Brain microvascular endothelial cell (primary cell): Measurements from ENCODE around the gene DHX16.
A peak's percentile ranks its signal among the peaks of the same experiment; 100 is the strongest.
"Not testable (repeated sequence)": the region's sequence is repeated elsewhere in the genome, so short reads cannot be mapped to it uniquely, and the experiment has no call there.

Experiments
- DNase-seq: peaks from one replicate; pipeline ENCODE4 v3.0.0-alpha.2; 2020
- H3K27ac ChIP-seq: fragments of 250-450 bp; sonication (Bioruptor Pico); 2 replicates; pipeline ENCODE4 v1.5.1; 2020; ENCODE audit warnings: mild to moderate bottlenecking, moderate library complexity
- H3K27me3 ChIP-seq: fragments of 250-450 bp; sonication (Bioruptor Pico); replicated peaks from 2 replicates; pipeline ENCODE4 v1.5.1; 2020; ENCODE audit warnings: mild to moderate bottlenecking
- H3K36me3 ChIP-seq: fragments of 250-450 bp; sonication (Bioruptor Pico); replicated peaks from 2 replicates; pipeline ENCODE4 v1.5.1; 2020; ENCODE audit warnings: mild to moderate bottlenecking
- H3K4me3 ChIP-seq: 2 replicates; pipeline ENCODE4 v1.5.1; 2011; ENCODE audit warnings: low read depth, mild to moderate bottlenecking, control low read depth, low read length, moderate library complexity
- CTCF ChIP-seq: IDR thresholded peaks from 2 replicates; pipeline ENCODE4 v1.5.1; 2011; ENCODE audit warnings: low read depth, mild to moderate bottlenecking, moderate library complexity, low read length, control low read depth, inconsistent platforms; ENCODE audit errors: missing control alignments
- in situ Hi-C: cut with HindIII; loops from 2 replicates; pipeline ENCODE4 v1.10.0; 2017; ENCODE audit warnings: low sequenced_read_pairs, low pct_ligation_motif_present

DHX16 gene

DNA sequence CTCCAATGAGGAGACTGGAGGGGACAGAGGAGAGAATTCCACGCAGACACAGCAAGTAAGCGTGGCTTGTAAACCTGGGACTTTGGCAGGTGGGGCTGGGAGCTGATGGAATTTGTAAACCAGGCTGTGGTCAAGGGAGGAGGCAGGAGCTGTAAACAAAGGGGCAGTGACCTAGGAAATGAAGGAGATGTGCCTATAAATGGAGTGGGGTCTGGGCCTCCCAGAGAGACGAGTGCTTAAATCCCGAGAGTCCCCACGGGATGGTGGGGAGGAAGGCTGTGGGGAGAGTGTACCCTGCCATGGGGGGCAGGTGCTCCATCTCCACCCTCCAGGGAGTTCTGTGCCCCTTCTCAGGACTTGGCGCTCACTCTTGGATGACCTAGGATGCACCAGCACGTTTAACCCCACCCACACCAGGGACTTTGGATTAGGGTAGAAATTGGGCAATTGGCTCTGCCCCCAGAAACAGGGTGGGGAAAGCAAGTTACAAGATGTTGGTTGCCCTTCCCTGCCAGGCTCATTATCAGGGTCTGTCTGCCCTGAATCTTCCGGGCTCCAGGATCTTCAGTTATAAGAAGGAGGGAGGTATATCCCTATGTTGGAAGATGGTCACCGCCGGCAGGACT is 4.0 kb upstream of the DHX16 start:
- in situ Hi-C loops: no loop called here
- Histone ChIP-seq H3K36me3 (peaks cover 52% of the 10 kb centered on the region), H3K27me3 (no peaks in the 10 kb centered on the region), H3K27ac (no peak overlapping the region), H3K4me3 (no peak overlapping the region)
- TF ChIP-seq CTCF: no peak
- DNase-seq: no peak

GRCh38 chr6:30670760-30671527 is 1.9 kb downstream of the DHX16 start:
- H3K4me3 ChIP-seq: no peak overlapping the region
- H3K27ac ChIP-seq: no peak overlapping the region
- no peaks in the 10 kb centered on the region for H3K27me3 ChIP-seq
- no peak for DNase-seq
- in situ Hi-C loops: no loop called here
- TF ChIP-seq CTCF: peak; percentile 58
- peaks cover 34% of the 10 kb centered on the region for H3K36me3 ChIP-seq

GRCh38 chr6:30666300-30666699 is 6.5 kb downstream of the DHX16 start:
- H3K27ac ChIP-seq, DNase-seq, in situ Hi-C loops, H3K4me3 ChIP-seq, H3K27me3 ChIP-seq: not testable (repeated sequence)
- peaks cover 73% of the 10 kb centered on the region for H3K36me3 ChIP-seq

DNA sequence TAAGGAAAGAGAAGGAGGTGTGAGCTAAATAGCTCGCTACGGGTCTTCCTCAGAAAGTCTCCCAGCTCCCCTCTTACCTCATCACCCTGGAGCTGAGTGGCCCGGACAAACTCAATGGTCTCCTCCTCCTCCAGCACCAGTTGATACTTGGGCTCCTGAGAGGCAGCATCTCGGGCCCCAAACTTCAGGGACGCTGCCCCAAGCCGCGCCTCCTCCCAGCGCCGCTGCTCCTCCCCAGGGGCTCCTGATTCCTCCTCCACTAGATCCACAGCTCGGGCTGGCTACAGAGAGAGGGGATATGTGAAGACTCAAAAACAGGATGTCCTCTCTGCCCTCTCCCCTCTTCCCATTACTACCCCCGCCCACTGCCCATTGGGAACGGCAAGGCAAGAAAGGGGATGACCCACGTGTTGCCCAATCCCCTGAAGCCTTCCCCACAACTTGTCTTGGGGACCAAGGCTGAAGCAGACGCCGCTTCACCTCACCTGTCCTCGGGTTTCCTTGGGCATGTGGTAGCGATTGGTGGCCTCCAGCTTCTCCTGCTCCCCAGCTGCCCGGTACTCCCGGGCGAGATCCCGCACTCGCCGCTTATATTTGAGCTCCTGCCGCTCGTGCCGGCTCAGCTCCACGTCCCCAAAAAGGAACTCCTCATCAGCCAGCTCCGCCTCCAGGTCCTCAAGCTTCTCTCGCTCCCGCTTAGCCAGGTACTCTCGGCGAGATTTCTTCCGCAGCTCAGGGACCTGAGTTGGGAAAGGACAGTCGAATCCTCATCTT is 7.6 kb downstream of the DHX16 start:
- in situ Hi-C loops: no loop called here
- H3K27ac ChIP-seq: no peak overlapping the region
- no peak for TF ChIP-seq CTCF
- no peaks in the 10 kb centered on the region for H3K27me3 ChIP-seq
- H3K4me3 ChIP-seq: no peak overlapping the region
- H3K36me3 ChIP-seq: peaks cover 77% of the 10 kb centered on the region
- no peak for DNase-seq

- H3K4me3 ChIP-seq, DNase-seq, in situ Hi-C loops, H3K27me3 ChIP-seq, H3K27ac ChIP-seq: not testable (repeated sequence)
- peaks cover 94% of the 10 kb centered on the region for H3K36me3 ChIP-seq
Observed at GRCh38 chr6:30657922-30658321, 14.9 kb downstream of the DHX16 start.

GRCh38 chr6:30657454-30657853 is 15.4 kb downstream of the DHX16 start:
- Histone ChIP-seq H3K36me3 (peaks cover 94% of the 10 kb centered on the region), H3K27ac (no peak overlapping the region), H3K4me3 (no peak overlapping the region), H3K27me3 (no peaks in the 10 kb centered on the region)
- DNase-seq: no peak
- TF ChIP-seq CTCF: no peak
- in situ Hi-C loops: no loop called here
